Kidney glomerular epithelial cell (primary cell): ENCODE measurements around the gene JPT2.
"Not testable (repeated sequence)": the region's sequence is repeated elsewhere in the genome, so short reads cannot be mapped to it uniquely, and the experiment has no call there.

Experiments used
- DNase-seq: peaks from one replicate; lab custom pipeline; 2025; lab: John Stamatoyannopoulos, UW

Gene JPT2

DNA sequence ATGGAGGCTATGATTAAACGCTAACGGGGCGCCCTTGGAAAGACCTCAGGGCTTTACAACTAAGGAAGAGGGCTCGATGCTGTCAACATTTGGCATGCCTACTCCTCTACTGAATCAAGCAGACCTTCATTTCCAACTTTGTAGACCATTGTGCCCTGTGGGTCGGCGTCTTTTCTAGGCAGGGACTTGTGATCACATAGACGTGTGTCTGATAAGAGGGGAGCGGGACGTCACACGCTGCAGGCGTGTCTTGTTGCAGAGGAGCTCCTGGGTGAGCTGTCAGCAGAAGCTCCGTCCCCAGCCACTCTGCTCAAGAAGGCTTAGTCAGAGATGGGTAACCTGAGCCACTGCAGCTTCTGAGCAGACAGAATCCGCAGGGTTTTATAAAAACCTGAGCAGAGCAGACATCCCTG lies 30.7 kb downstream of the JPT2 start:
- DNase-seq, result no peak

DNA sequence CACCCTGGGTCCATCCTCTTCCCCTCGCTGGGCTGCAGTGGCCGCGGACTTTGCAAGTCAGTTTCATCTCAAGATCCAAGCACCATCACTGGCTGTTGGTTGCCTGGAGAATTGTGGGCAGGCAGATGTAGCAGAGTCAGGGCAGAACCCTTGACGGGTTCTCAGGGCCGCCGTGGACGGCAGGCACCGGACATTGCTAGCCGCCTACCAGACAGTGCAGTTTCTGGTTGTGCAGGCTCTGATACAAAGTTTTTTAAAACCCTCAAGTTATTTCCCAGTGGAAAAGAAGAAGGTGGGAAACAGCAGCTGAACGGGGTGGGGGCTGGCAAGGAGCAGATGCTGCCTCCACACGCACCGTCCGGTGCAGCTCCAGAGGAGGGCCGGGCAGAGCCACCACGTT lies 31.3 kb downstream of the JPT2 start:
- DNase-seq, result no peak

DNA sequence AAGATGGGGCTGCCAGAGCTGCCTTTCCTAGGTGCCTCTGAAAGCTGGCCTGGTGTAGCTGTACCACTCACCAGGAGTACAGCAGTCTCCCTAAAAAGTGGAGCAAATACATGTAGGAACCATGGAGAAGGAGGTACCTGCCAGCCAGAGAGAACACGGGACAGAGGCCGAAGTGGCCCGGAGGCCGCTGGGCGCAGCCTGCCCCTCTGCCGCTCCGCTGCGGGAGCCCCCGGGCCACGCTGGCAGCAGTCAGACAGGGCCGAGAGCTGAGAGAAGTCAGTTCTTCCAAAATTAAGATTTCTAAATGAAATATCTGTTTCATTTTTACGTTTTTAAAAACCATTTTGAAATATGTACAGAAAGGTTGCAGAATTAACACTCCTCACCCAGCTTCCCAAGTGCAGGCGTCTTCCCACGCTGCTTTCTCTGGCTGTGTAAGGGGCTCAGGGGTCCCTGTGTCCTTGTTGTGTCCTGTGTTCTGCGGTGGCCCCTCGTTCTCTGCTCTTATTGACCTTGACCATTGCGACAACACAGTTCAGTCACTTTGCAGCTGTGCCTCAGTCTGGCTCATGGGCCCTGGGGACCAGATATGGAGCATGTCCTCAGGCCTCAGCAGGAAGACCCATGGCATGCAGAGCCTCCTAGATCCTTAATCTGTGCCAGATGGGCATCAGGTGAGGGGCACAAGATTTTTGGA lies 32.9 kb downstream of the JPT2 start:
- no peak for DNase-seq

DNA sequence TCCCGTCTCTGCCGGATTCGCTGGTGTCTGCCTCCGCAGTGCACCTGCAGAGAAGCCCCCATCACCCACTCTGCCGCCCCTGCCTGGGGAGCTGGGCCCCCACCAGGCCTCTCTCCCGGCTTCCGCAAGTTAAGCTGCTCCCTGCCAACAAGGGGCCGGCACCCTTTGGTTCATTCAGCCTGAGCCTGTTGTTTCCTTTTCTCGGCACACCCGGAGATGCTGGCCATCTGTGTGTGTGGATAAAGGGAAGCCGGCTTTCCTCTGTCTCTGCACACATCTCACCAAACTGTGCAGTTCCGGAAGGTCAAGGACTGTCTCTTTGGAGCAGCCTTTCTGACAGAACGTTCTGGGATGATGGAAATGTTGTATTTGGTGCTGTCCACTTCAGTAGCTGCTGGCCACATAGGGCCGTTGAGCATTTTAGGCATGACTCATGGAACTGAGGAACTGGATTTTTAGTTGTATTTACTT lies 34.7 kb downstream of the JPT2 start:
- DNase-seq, result no peak

DNA sequence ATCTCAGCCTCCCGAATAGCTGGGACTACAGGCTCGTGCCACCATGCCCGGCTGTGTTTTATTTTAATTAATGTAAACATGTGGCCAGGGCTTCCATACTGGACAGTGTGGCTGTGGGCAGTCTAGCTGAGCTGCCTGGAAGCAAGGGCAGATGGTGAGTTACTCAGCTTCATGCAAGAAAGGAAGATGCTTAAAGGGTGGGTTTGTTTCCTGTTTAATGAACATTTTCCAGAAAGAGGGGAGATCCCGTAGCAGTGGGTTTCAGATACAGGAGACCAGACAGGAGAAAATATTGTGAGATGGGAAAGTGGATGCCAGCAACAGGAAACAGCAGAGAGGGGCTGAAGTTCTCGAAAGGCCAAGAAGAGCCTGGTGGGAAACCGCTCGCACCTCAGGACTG lies 35.3 kb downstream of the JPT2 start:
- no peak for DNase-seq

DNA sequence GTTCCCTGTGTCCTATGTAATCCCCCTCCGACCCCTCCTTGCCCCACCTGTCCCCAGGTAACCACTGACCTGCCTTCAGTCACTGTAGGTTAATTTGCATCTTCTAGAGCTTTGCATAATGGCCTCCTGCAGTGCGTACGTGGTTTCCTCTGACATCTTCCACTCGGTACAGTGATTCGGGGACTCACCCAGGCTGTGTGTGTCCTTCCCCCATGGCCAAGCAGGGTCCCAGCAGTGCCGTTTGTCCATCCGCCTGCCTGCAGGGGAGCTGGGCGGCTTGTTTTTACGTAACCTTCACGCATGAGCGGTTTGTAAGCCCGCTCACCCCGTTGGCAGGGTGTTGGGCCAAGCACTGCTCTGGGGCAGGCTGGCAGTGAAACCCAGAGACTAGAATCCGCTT lies 35.9 kb downstream of the JPT2 start:
- no peak for DNase-seq

DNA sequence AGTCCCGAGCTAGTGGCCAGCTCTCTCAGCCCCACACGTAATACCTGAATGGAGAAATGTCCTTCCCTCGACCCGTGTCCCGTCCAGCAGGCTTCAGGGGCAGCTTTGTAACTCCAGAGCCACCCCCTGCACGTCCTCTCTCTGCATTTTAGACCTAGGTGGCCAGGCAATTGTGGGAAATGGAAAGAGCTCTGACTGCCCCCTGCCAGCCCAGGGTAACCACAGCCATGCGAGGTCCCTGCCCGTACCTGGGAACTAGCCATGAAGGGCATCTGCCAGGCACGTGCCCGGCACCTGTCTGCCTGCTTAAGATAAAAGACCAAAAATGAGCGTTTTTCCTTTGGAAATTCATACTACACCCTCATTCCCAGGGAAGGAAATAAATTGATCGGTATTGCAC lies 37.1 kb downstream of the JPT2 start:
- DNase-seq, result no peak

DNA sequence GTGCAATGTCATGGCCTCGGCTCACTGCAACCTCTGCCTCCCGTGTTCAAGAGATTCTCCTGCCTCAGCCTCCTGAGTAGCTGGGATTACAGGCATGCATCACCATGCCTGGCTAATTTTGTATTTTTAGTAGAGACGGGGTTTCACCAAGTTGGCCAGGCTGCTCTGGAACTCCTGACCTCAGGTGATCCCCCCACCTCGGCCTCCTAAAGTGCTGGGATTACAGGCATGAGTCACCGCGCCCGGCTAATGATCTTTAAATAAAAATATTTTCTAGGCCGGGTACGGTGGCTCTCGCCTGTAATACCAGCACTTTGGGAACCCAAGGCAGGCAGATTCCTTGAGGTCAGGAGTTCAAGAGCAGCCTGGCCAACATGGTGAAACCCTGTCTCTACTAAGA lies 40.2 kb downstream of the JPT2 start:
- not testable (repeated sequence) for DNase-seq

DNA sequence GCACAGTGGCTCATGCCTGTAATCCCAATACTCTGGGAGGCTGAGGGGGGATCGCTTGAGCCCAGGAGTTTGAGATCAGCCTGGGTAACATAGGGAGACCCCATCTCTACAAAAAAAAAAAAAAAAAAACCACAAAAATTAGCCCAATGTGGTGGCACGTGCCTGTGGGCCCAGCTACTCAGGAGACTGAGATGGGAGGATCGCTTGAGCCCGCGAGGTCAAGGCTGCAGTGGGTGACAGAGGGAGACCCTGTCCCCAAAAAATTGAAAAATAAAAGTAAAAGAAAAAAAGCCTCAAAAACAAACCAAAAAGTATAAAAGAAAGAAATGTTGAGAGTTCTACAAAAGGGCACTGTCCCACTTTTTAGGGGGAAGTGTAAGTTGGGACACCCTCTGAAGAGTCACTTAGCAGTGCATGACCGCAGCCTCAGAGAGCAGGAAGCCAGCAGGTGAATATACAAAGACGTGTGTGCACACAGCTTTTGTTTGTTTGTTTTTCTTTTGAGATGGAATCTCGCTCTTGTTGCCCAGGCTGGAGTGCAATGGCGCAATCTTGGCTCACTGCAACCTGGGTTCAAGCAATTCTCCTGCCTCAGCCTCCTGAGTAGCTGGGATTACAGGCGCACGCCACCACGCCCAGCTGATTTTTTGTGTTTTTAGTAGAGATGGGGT lies 41.6 kb downstream of the JPT2 start:
- DNase-seq, result not testable (repeated sequence)

DNA sequence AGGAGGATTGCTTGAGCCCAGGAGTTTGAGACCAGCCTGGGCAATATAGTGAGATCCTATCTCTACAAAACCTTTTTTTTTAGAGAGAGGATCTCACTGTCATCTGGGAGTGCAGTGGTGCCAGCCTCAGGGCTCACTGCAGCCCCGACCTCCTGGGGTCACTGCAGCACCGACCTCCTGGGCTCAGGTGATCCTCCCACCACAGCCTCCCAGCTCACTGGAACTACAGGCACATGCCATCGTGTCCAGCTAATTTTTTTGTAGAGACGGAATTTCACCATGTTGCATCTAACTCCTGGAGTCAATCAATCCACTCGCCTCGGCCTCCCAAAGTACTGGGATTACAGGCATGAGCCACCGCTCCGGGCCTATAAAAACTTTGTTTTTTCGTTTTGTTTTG lies 43.3 kb downstream of the JPT2 start:
- DNase-seq, result no peak

DNA sequence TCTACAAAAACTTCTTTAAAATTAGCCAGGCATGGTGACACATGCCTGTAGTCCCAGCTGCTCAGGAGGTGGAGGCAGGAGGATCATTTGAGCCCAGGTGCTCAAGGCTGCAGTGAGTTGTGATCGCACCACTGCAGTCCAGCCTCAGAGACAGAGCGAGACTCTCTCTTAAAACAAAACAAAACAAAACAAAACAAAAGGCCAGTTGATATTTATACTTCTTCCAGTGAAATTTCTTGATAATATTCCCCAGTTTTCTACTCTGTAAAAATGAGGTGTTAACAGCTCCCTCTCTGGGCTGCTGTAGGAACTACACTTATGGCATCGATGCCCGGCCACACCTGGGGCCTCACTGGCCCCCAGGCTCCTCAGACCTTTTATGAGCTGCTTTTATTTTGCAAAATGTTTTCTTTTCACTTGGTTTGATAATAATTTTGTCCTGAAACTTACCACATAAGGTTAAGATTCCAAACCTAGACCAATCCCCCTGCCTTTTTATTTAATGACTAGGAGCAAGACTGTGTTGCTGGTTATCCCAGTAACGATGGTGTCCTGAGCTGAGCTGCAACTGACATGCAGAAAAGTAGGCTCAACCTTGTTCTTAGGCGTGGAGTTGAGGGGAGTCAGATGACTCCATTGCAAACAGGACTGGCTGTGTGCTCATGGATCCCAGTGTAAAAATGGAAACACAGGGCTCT lies 45.5 kb downstream of the JPT2 start:
- DNase-seq, result peak; percentile 32

DNA sequence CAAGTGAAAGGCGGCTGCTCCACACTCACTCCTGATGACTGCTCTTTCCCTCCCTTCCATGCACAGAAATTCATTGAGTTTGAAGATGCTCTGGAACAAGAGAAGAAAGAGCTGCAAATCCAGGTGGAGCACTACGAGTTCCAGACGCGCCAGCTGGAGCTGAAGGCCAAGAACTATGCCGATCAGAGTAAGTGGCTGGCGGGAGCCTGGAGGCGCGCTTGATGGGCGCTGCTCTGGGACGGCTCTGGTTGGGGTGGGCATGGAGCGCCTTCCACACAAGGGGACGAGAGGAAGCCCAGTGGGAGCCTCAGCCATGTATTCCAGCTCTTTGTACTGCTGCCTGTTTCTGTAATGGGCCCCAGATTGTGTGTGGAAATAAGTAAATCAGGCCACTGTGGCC lies 46.4 kb downstream of the JPT2 start:
- no peak for DNase-seq

DNA sequence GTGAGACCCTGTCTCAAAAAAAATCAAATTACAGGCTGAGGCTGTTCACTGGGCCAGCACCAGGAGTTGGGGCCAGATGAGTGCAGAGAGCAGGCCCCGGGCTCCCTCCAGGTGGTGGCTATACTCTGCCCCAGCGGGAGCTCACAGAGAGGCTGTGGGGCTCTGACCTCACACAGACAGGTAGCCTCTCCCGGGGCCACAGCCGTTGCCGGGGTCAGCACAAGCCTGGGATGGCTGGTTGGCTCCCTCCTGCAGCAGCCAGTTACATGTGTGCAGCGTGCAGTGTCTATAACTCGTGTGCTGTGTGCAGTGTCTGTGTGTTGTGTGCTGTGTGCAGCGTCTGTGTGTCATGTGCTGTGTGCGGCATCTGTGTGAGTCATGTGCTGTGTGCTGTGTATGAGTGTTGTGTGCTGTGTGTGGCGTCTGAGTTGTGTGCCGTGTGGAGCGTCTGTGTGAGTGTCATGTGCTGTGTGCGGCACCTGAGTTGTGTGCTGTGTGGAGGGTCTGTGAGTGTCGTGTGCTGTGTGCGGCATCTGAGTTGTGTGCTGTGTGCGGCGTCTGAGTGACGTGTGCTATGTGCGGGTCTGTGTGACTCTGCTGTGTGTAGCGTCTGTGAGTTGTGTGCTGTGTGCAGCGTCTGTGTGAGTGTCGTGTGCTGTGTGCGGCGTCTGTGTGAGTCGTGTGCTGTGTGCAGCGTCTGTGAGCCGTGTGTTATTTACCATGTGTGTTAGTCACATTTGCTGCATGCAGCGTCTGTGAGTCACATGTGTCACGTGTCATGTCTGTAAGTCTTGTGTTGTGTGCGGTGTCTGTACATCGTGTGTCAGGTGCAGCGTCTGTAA lies 48.8 kb downstream of the JPT2 start:
- DNase-seq, result no peak

DNA sequence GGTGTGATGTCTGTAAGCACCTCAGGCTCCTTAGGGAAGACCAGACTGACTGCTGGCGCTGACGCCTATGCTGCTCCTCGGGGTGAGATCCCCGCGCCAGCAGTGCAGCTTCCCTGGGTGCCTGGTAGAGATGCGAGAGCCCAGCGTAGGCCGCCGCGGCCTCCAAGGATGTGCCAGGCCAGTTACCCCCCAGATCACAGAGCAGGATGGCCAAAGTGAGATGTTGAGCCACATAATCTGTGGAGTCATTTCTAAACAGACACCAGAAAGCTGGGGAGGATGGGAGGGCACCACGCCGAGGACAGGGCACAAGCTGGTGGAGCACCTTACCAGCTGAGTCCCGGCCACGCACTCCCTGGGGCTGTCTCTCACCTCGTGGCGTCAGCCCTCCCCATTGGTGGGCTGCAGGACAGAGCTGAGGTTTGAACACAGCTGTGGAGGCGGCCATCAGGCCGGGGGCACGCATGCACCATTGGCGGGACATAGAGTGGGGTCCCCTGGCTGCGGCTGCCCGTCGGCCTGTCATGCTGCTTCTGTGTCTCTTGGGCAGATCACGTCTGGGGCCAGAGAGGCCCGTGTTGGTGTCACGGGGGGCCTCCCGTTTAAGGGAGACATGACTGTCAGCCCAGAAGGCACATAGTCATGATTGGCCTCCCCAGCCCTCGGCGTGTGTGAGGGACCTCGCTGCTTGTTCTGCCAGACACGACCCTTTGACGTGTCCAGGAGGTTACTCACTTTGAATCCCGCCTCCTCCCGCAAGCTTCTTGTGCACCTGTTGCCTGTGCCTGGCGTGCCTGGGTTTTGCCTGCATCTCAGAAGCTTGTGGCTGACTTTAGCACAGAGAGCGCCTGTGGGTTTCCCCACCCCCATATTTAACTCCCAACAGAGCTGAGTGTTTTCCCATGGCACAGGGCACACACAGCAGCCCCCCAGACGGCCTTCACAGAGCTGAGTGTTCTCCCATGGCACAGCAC lies 49.9 kb downstream of the JPT2 start:
- no peak for DNase-seq

DNA sequence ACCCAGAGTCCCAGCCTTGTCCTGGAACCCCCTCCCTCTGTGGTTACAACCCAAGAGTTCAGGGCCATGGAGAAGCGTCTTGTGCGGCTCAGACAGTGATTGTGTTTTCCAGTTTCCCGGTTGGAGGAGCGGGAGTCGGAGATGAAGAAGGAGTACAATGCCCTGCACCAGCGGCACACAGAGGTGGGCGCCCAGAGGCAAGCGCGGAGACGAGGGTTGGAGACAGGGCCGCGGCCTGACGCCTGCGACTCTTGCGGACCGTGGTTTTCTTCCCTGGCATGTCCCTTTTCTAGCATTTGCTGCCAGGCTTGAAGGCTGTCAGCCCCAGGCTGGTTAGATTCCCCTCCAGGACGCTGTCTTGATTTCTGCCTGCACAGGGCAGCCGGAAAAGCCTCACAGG lies 50.9 kb downstream of the JPT2 start:
- DNase-seq, result no peak

DNA sequence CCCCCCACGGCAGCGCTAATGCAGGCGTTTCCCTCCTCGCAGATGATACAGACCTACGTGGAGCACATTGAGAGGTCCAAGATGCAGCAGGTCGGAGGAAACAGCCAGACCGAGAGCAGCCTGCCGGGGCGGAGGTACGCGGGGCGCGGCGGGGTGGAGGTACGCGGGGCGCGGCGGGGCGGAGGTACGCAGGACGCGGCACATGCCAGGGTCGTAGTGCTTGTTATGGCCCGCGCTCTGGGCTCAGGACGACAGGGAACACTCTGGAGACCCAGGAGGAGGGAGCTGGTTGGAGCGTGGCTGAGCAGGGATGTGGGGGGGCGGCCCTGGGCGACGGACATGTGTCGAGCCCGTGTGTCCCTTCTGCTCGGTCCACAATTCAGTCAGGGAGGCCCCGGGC lies 51.4 kb downstream of the JPT2 start:
- no peak for DNase-seq

DNA sequence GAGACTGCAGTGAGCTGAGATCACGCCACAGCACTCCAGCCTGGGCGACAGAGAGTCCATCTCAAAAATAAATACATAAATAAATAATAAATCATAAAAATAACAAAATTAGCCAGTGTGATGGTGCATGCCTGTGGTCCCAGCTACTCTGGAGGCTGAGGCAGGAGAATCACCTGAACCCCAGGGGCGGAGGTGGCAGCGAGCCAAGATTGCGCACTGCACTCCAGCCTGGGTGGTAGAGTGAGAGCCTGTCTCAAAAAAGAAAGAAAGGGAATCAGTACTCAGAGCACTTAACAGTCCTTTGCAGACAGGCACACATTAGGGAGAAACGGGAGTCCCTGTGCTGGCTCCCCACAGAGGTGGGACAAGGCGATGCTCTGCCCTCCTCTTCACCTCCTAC lies 53.0 kb downstream of the JPT2 start:
- DNase-seq, result no peak

DNA sequence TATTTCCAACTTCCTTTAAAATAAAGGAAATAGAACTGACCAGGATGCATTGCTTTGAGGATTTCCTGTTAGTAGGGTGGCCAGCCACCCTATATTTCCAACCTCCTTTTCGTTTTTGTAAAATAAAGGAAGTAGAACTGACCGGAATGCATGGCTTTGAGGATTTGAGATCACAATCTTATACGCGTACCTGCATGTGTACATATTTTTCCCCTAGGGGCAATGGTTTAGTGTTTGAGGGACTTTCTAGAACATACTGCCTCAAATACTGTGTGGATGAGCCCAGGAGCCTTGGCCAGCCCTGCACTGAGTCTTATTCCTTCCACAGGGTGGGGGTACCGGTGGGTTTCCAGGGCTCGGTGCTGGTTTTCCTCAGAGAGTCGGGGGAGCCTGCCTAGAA lies 53.5 kb downstream of the JPT2 start:
- no peak for DNase-seq

DNA sequence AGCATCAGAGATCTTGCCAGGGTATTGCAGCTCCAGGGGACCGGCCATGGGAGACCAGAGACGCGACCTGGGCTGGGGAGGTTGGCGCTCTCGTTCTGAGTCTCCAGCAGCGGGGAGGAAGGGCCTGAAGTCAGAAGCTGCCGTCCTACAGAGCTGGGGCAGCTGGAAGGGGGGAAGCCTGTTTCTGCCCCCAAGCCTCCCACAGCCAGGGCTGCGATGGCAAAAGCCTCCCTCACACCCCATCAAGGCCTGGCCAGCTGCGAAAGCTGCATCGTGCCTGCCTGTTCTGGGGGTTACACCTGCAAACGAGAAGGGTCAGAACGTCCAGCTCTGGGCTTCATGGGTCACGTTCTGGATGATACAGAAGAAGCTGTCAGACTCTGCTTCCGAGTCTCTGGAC lies 54.0 kb downstream of the JPT2 start:
- DNase-seq, result no peak

DNA sequence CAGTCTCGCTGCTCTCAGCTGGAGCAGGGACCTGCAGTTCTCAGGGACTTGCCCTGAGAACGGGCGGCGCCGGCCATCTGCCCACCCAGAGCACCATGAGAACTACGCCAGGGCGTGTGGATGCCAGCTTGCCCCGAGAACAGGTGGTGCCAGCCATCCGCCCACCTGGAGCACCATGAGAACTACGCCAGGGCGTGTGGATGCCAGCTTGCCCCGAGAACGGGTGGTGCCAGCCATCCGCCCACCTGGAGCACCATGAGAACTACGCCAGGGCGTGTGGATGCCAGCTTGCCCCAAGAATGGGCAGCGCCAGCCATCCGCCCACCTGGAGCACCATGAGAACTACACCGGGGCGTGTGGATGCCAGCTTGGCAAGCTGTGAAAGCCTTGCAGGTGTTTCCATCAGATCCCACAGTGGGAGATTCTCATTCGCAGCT lies 54.5 kb downstream of the JPT2 start:
- DNase-seq, result not testable (repeated sequence)

DNA sequence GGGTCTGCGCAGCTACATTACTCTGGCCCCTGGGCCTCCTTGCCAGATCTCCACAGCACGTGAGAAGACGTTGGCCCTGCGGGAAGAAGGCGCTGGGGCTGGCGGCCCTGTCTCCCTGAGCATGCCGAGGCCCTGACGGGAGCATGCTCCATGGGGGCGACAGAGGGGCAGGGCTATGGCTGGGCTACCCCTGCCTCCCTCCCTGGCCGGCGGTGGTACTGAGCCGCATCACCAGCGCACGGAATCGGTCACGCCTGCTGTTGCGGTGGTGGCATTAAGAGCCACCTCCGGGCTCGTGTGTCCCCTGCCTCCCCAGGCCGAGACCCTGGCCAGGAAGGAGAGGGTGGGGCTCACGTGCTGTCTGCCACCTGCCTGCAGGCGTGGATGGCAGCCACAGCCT lies 56.0 kb downstream of the JPT2 start:
- no peak for DNase-seq
